GM18498 (cell line): ENCODE results near the gene PALLD.

Experiments used
- ATAC-seq: cut with Tn5 transposase; IDR thresholded peaks from one replicate; pipeline ENCODE4 v1.9.1; 2021; ENCODE audit warnings: mild to moderate bottlenecking, moderate library complexity; ENCODE audit not compliant: unreplicated experiment

PALLD gene

GRCh38 chr4:168618577-168619265 lies 121.9 kb downstream of the PALLD start:
- ATAC-seq = no peak

GRCh38 chr4:168619266-168619631 lies 122.4 kb downstream of the PALLD start:
- ATAC-seq = no peak

- ATAC-seq = no peak
Observed at GRCh38 chr4:168621806-168622589, 125.1 kb downstream of the PALLD start.

- ATAC-seq = no peak
Observed at GRCh38 chr4:168622600-168622999, 125.7 kb downstream of the PALLD start.

GRCh38 chr4:168623011-168623410 lies 126.2 kb downstream of the PALLD start:
- ATAC-seq = no peak

- no peak for ATAC-seq
Observed at GRCh38 chr4:168623484-168623883, 126.6 kb downstream of the PALLD start.

- no peak for ATAC-seq
Observed at GRCh38 chr4:168628251-168628650, 131.4 kb downstream of the PALLD start.

- ATAC-seq = no peak
Observed at GRCh38 chr4:168629566-168629965, 132.7 kb downstream of the PALLD start.

- ATAC-seq = no peak
Observed at GRCh38 chr4:168630445-168631187, 133.8 kb downstream of the PALLD start.

- no peak for ATAC-seq
Observed at GRCh38 chr4:168631241-168632162, 134.7 kb downstream of the PALLD start.

GRCh38 chr4:168632301-168632725 lies 135.5 kb downstream of the PALLD start:
- ATAC-seq = no peak

- ATAC-seq = no peak
Observed at GRCh38 chr4:168633064-168633463, 136.2 kb downstream of the PALLD start.

GRCh38 chr4:168633496-168633895 lies 136.6 kb downstream of the PALLD start:
- ATAC-seq = no peak

- ATAC-seq = no peak
Observed at GRCh38 chr4:168634276-168634802, 137.5 kb downstream of the PALLD start.

- ATAC-seq = no peak
Observed at GRCh38 chr4:168636040-168636439, 139.2 kb downstream of the PALLD start.

- no peak for ATAC-seq
Observed at GRCh38 chr4:168636506-168637196, 139.8 kb downstream of the PALLD start.

- ATAC-seq = no peak
Observed at GRCh38 chr4:168637872-168638756, 141.3 kb downstream of the PALLD start.

GRCh38 chr4:168639914-168640313 lies 143.1 kb downstream of the PALLD start:
- no peak for ATAC-seq

- no peak for ATAC-seq
Observed at GRCh38 chr4:168641811-168642140, 144.9 kb downstream of the PALLD start.
